MM.1S (cell line): ENCODE measurements around the gene TUBGCP5.

ENCODE experiments used
- CTCF ChIP-seq: fragments of 300-600 bp; sonication (generic); IDR thresholded peaks from 2 replicates; pipeline ENCODE4 v1.5.1; 2016; ENCODE audit warnings: antibody characterized with exemption, low read length, mixed read lengths
- EZH2 ChIP-seq: fragments of 300-600 bp; sonication (generic); optimal IDR thresholded peaks from 2 replicates; pipeline ENCODE3; 2017; ENCODE audit warnings: low read depth, mild to moderate bottlenecking, antibody characterized with exemption, low read length, mixed read lengths
- EZH2phosphoT487 ChIP-seq: fragments of 300-600 bp; sonication (generic); IDR thresholded peaks from 2 replicates; pipeline ENCODE4 v1.6.1; 2018; ENCODE audit warnings: antibody characterized with exemption, low read length

DNA sequence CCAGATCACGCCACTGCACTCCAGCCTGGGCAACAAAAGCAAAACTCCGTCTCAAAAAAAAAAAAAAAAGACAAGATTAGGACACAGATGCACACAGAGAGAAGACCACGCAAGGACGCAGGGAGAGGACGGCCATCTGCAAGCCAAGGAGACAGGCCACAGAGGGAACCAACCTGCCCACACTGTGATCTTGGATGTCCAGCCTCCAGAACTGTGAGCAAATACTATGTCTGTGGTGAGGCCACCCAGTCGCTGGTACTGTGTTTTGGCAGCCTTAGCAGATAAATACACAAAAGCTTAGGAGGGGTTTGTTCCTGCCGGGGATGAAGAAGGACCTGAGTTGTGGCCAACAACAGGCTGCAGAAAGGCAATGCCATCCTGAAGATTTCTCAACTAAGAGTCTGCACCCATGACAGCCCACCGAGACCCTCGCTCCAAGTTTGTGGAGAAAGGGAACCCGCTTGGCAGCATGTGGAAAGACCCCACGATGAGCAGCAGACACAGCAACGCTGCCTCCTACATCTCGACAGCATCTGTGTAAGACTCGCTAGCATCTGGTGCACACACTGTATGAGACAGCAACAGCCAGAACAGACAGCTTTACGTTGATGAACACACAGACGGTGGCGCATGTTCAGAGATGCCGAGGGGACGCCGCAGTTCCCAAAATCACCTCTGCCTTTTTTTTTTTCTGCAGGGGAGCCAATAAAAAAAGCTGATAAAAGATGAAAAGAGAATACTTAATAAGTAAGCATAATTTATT, 72.9 kb downstream of the TUBGCP5 start:
- TF ChIP-seq CTCF (no peak), EZH2 (no peak), EZH2phosphoT487 (no peak)
